ENCODE measurements around the gene KRTAP10-12. TPM values are rescaled to one million over a fixed set of nuclear protein-coding genes. Genes with fewer than 3 reads are reported as not detected.

The KRTAP10-12 gene
- total RNA-seq, 1 experiment from 2014 or later, result not detected

DNA sequence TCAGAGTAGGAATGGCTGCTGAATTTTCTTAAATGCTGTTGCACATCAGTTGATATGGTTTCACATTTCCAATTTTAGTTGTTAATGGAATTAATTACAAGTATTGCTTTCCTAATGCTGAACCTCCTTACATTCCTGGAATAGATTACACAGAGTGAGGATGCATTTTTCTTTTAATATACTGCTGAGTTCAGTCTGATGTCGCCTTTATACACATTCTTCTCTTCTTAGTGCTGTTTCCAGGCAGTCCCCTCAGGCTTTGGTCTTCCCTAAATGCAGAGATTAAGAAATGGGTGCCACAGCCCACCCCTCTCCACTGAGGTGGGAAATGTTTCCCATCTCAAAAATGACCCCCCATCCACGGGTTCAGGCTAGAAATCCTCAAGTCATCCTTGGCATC is 21.1 kb downstream of the KRTAP10-12 start:
- no peak overlapping the region for H3K4me3 ChIP-seq (ENCODE audit: low read length)
- H3K36me3 ChIP-seq (ENCODE audit: insufficient read depth, low read length), result no peaks in the 10 kb centered on the region
- no peak overlapping the region for H3K27ac ChIP-seq (ENCODE audit: low read length)
- no peaks in the 10 kb centered on the region for H3K27me3 ChIP-seq (ENCODE audit: low read length)
- H3K4me1 ChIP-seq (ENCODE audit: low read length), result no peaks in the 10 kb centered on the region
- no peaks in the 10 kb centered on the region for H3K79me2 ChIP-seq (ENCODE audit: low read length)
- H3K4me2 ChIP-seq (ENCODE audit: low read depth, low read length, poor library complexity, severe bottlenecking), result no peak overlapping the region
- H3K9me3 ChIP-seq (ENCODE audit: low read length), result no peaks in the 10 kb centered on the region
- no peaks in the 10 kb centered on the region for H3K9me2 ChIP-seq (replicated peaks; ENCODE audit: insufficient read depth, low read length)
- no peak overlapping the region for H2AFZ ChIP-seq (ENCODE audit: low read length)
- no peaks in the 10 kb centered on the region for H4K20me1 ChIP-seq (ENCODE audit: insufficient read depth, low read depth, low read length)
- no peak overlapping the region for H3K9ac ChIP-seq (ENCODE audit: low read length)
- DNase-seq, result no peak

DNA sequence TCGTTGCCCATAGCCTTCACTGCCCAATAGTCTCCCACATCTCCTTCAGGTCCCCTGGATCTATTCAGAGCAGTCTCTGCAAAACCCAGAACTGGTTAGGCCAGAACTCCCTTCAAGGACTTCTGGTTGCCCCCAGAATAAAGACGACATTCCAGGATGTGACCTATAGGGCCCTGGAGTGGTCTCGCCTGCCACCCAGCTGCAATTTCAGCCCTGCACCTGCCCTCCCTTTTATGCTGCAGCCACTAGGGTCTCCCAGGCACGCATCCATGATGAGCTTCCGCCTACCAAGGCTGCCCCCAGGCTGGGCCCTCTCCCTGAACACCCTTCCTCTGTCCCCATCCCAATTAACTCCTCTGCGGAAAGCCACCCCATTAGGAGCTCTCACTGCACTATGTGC is 21.6 kb downstream of the KRTAP10-12 start:
- Histone ChIP-seq H3K9ac (ENCODE audit: low read length) (no peak overlapping the region), H4K20me1 (ENCODE audit: insufficient read depth, low read depth, low read length) (no peaks in the 10 kb centered on the region), H3K36me3 (ENCODE audit: insufficient read depth, low read length) (no peaks in the 10 kb centered on the region), H3K9me2 (replicated peaks; ENCODE audit: insufficient read depth, low read length) (no peaks in the 10 kb centered on the region), H3K9me3 (ENCODE audit: low read length) (no peaks in the 10 kb centered on the region), H2AFZ (ENCODE audit: low read length) (no peak overlapping the region), H3K4me1 (ENCODE audit: low read length) (no peaks in the 10 kb centered on the region), H3K79me2 (ENCODE audit: low read length) (no peaks in the 10 kb centered on the region), H3K4me3 (ENCODE audit: low read length) (no peak overlapping the region), H3K4me2 (ENCODE audit: low read depth, low read length, poor library complexity, severe bottlenecking) (no peak overlapping the region), H3K27me3 (ENCODE audit: low read length) (no peaks in the 10 kb centered on the region), H3K27ac (ENCODE audit: low read length) (no peak overlapping the region)
- DNase-seq, result no peak

DNA sequence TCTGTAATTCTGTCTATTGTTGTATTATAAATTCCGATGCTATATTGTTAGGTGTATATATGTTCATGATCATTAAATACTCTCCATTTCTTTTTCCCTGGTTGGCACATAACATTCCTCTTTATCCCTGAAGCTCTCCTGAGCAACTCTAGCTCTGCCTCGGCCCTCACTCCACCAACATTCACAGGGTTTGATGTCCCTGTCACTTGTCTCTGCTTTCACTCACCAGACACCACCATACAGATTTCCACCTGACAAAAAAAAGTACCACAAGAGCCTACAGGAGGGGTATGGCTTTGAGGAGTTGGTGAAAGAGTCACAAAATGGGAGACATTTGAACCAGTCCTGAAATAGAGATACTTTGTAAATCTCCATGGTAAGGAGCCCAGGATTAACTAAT is 23.2 kb downstream of the KRTAP10-12 start:
- H3K4me1 ChIP-seq (ENCODE audit: low read length), result no peaks in the 10 kb centered on the region
- no peak overlapping the region for H3K4me2 ChIP-seq (ENCODE audit: low read depth, low read length, poor library complexity, severe bottlenecking)
- H3K9ac ChIP-seq (ENCODE audit: low read length), result no peak overlapping the region
- H3K4me3 ChIP-seq (ENCODE audit: low read length), result no peak overlapping the region
- no peaks in the 10 kb centered on the region for H3K36me3 ChIP-seq (ENCODE audit: insufficient read depth, low read length)
- H3K79me2 ChIP-seq (ENCODE audit: low read length), result no peaks in the 10 kb centered on the region
- DNase-seq, result no peak
- no peak overlapping the region for H3K27ac ChIP-seq (ENCODE audit: low read length)
- H4K20me1 ChIP-seq (ENCODE audit: insufficient read depth, low read depth, low read length), result no peaks in the 10 kb centered on the region
- no peaks in the 10 kb centered on the region for H3K9me3 ChIP-seq (ENCODE audit: low read length)
- no peaks in the 10 kb centered on the region for H3K9me2 ChIP-seq (replicated peaks; ENCODE audit: insufficient read depth, low read length)
- H2AFZ ChIP-seq (ENCODE audit: low read length), result no peak overlapping the region
- no peaks in the 10 kb centered on the region for H3K27me3 ChIP-seq (ENCODE audit: low read length)

DNA sequence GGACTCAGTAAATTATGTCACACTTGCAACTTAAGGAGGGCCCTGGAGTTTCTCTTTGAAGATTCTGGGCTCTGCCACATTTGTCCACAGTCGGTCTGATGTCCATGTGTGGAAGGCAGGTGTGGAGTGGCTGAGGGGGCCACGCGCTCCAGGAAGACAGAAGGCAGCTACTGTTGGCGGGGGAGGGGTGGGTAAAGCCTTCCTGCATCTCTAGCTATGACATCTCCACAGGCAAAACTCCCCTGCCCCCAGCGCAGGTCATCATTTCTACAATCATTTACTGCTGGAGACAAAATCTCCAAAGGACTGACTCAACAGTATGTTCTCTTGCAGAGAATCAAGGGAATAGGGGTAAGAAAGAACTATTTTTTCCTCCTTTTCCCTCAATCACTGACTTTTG is 25.8 kb downstream of the KRTAP10-12 start:
- DNase-seq, result no peak
- Histone ChIP-seq H3K4me2 (ENCODE audit: low read depth, low read length, poor library complexity, severe bottlenecking) (no peak overlapping the region), H3K79me2 (ENCODE audit: low read length) (no peaks in the 10 kb centered on the region), H4K20me1 (ENCODE audit: insufficient read depth, low read depth, low read length) (no peaks in the 10 kb centered on the region), H3K9me2 (replicated peaks; ENCODE audit: insufficient read depth, low read length) (no peaks in the 10 kb centered on the region), H3K27ac (ENCODE audit: low read length) (no peak overlapping the region), H3K36me3 (ENCODE audit: insufficient read depth, low read length) (no peaks in the 10 kb centered on the region), H3K9me3 (ENCODE audit: low read length) (no peaks in the 10 kb centered on the region), H3K9ac (ENCODE audit: low read length) (no peak overlapping the region), H3K4me3 (ENCODE audit: low read length) (no peak overlapping the region), H3K27me3 (ENCODE audit: low read length) (no peaks in the 10 kb centered on the region), H3K4me1 (ENCODE audit: low read length) (no peaks in the 10 kb centered on the region), H2AFZ (ENCODE audit: low read length) (no peak overlapping the region)

- no peak for DNase-seq
- Histone ChIP-seq H3K9me2 (replicated peaks; ENCODE audit: insufficient read depth, low read length) (no peaks in the 10 kb centered on the region), H2AFZ (ENCODE audit: low read length) (no peak overlapping the region), H4K20me1 (ENCODE audit: insufficient read depth, low read depth, low read length) (no peaks in the 10 kb centered on the region), H3K36me3 (ENCODE audit: insufficient read depth, low read length) (no peaks in the 10 kb centered on the region), H3K9me3 (ENCODE audit: low read length) (no peaks in the 10 kb centered on the region), H3K4me2 (ENCODE audit: low read depth, low read length, poor library complexity, severe bottlenecking) (no peak overlapping the region), H3K9ac (ENCODE audit: low read length) (no peak overlapping the region), H3K27ac (ENCODE audit: low read length) (no peak overlapping the region), H3K4me3 (ENCODE audit: low read length) (no peak overlapping the region), H3K4me1 (ENCODE audit: low read length) (no peaks in the 10 kb centered on the region), H3K79me2 (ENCODE audit: low read length) (no peaks in the 10 kb centered on the region), H3K27me3 (ENCODE audit: low read length) (no peaks in the 10 kb centered on the region)
Measured at GRCh38 chr21:44723177-44724131, 26.5 kb downstream of the KRTAP10-12 start.

GRCh38 chr21:44724196-44724595 is 27.2 kb downstream of the KRTAP10-12 start:
- no peaks in the 10 kb centered on the region for H3K27me3 ChIP-seq (ENCODE audit: low read length)

DNA sequence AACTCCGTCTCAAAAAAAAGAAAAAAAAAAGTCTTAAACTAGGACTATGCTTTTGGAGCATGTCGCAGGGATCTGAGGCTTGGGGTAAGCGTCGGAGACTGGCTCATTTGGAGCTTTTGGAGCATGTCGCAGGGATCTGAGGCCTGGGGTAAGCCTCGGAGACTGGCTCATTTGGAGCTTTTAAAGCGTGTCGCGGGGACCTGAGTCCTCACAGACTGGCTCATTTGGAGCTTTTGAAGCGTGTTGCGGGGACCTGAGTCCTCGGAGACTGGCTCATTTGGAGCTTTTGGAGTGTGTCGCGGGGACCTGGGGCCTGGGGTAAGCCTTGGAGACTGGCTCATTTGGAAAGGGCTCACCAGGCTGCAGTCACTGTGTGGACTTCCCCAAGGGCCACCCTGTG is 28.0 kb downstream of the KRTAP10-12 start:
- Histone ChIP-seq H3K27me3 (ENCODE audit: low read length) (no peaks in the 10 kb centered on the region), H4K20me1 (ENCODE audit: insufficient read depth, low read depth, low read length) (no peaks in the 10 kb centered on the region), H3K4me3 (ENCODE audit: low read length) (no peak overlapping the region), H3K9ac (ENCODE audit: low read length) (no peak overlapping the region), H3K79me2 (ENCODE audit: low read length) (no peaks in the 10 kb centered on the region), H3K9me3 (ENCODE audit: low read length) (no peaks in the 10 kb centered on the region), H3K4me2 (ENCODE audit: low read depth, low read length, poor library complexity, severe bottlenecking) (no peak overlapping the region), H3K27ac (ENCODE audit: low read length) (no peak overlapping the region), H3K36me3 (ENCODE audit: insufficient read depth, low read length) (no peaks in the 10 kb centered on the region), H3K4me1 (ENCODE audit: low read length) (no peaks in the 10 kb centered on the region), H2AFZ (ENCODE audit: low read length) (no peak overlapping the region), H3K9me2 (replicated peaks; ENCODE audit: insufficient read depth, low read length) (no peaks in the 10 kb centered on the region)
- no peak for DNase-seq

More at GRCh38 chr21:44724196-44724595, 27.2 kb downstream of the KRTAP10-12 start:
- Histone ChIP-seq H3K4me3 (ENCODE audit: low read length) (no peak overlapping the region), H3K27ac (ENCODE audit: low read length) (no peak overlapping the region), H3K36me3 (ENCODE audit: insufficient read depth, low read length) (no peaks in the 10 kb centered on the region), H3K9ac (ENCODE audit: low read length) (no peak overlapping the region), H3K9me2 (replicated peaks; ENCODE audit: insufficient read depth, low read length) (no peaks in the 10 kb centered on the region), H3K79me2 (ENCODE audit: low read length) (no peaks in the 10 kb centered on the region), H3K4me2 (ENCODE audit: low read depth, low read length, poor library complexity, severe bottlenecking) (no peak overlapping the region), H3K4me1 (ENCODE audit: low read length) (no peaks in the 10 kb centered on the region), H3K9me3 (ENCODE audit: low read length) (no peaks in the 10 kb centered on the region), H4K20me1 (ENCODE audit: insufficient read depth, low read depth, low read length) (no peaks in the 10 kb centered on the region), H2AFZ (ENCODE audit: low read length) (no peak overlapping the region)
- DNase-seq, result no peak

DNA sequence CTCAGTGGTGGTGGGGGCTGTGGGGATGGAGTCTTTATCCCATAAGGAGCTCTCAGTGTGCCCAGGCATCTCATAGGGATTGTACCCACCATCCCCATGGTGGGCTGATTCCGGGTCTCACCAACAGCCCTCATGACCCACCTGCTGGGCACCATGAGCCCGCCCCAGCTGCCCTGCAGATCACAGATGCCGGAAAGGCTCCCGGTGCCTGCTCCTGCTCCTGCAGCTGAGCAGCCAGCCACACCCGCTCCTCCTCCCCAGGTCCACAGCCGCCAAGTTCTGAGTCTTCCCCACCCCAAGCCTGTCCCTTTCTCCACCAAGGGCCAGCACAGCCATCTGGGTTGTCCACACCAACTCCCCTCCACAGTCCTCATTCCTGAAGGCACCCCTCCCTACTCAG is 29.9 kb downstream of the KRTAP10-12 start:
- Histone ChIP-seq H3K9ac (ENCODE audit: low read length) (no peak overlapping the region), H2AFZ (ENCODE audit: low read length) (no peak overlapping the region), H3K4me1 (ENCODE audit: low read length) (peaks cover 7% of the 10 kb centered on the region), H4K20me1 (ENCODE audit: insufficient read depth, low read depth, low read length) (no peaks in the 10 kb centered on the region), H3K4me2 (ENCODE audit: low read depth, low read length, poor library complexity, severe bottlenecking) (no peak overlapping the region), H3K9me3 (ENCODE audit: low read length) (no peaks in the 10 kb centered on the region), H3K27me3 (ENCODE audit: low read length) (no peaks in the 10 kb centered on the region), H3K9me2 (replicated peaks; ENCODE audit: insufficient read depth, low read length) (no peaks in the 10 kb centered on the region), H3K4me3 (ENCODE audit: low read length) (no peak overlapping the region), H3K27ac (ENCODE audit: low read length) (no peak overlapping the region), H3K36me3 (ENCODE audit: insufficient read depth, low read length) (no peaks in the 10 kb centered on the region), H3K79me2 (ENCODE audit: low read length) (no peaks in the 10 kb centered on the region)
- DNase-seq, result no peak
